Hepatocyte (in vitro differentiated cells): ENCODE results near the gene IQCH.

Experiments
- EZH2 ChIP-seq: fragments of 200-600 bp; sonication (generic); IDR thresholded peaks from 2 replicates; pipeline ENCODE4 v1.6.1; 2016; ENCODE audit warnings: antibody characterized with exemption, mild to moderate bottlenecking, borderline replicate concordance
- TF ChIP-seq, protein P1 (sequence below): fragments of 200-600 bp; sonication (generic); IDR thresholded peaks from 2 replicates; pipeline ENCODE4 v1.5.1; 2016; ENCODE audit warnings: antibody characterized with exemption, mild to moderate bottlenecking; ENCODE audit not compliant: poor library complexity

DNA sequence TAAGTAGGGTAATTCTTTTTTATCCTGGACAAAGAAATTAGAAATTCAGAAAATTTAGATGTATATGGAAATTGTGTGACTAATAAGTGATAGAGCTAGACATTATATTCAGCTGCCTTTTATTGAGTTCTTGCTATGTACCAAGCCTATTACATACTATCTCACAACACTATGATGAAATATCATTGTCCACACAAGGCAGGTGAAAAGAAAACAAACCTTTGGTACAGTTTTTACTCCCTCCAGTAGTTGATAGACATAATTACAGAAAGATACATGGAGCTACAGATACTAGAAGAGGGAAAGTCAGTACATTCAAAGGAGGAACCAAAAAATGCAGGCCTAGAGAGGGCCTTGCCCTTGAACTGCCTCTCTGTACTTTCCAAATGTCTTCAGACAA, 4.8 kb downstream of the IQCH start:
- TF ChIP-seq, protein P1, sequence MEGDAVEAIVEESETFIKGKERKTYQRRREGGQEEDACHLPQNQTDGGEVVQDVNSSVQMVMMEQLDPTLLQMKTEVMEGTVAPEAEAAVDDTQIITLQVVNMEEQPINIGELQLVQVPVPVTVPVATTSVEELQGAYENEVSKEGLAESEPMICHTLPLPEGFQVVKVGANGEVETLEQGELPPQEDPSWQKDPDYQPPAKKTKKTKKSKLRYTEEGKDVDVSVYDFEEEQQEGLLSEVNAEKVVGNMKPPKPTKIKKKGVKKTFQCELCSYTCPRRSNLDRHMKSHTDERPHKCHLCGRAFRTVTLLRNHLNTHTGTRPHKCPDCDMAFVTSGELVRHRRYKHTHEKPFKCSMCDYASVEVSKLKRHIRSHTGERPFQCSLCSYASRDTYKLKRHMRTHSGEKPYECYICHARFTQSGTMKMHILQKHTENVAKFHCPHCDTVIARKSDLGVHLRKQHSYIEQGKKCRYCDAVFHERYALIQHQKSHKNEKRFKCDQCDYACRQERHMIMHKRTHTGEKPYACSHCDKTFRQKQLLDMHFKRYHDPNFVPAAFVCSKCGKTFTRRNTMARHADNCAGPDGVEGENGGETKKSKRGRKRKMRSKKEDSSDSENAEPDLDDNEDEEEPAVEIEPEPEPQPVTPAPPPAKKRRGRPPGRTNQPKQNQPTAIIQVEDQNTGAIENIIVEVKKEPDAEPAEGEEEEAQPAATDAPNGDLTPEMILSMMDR: no peak
- no peak for TF ChIP-seq EZH2
